HG03521 (cell line): ENCODE data around the gene MED15.

Experiments
- ATAC-seq: cut with Tn5 transposase; IDR thresholded peaks from one replicate; pipeline ENCODE4 v1.9.1; 2021; ENCODE audit warnings: mild to moderate bottlenecking, moderate library complexity; ENCODE audit not compliant: unreplicated experiment

The MED15 gene

DNA sequence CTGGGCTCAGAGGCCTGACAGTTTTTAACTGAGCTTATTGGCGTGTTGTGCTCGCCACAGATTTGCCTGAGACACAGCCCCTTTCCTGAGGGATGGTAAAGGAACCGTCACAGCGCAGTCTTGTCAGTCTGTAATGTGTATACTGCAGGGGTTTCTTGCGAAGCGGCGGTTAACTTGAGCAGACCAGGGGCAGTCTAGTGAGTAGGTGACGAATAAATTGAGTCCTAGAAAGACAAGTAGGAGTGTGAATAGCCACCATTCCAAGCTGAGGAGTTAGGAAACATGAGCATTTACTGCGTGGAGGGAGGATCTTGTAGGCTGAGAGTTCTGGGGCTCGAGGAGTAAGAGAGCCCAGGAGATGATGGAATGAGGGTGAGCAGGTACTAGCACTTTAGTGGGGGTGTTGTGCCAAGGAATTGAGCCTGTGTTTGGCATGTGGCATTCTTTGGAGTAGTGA, 1.4 kb downstream of the MED15 start:
- no peak for ATAC-seq

DNA sequence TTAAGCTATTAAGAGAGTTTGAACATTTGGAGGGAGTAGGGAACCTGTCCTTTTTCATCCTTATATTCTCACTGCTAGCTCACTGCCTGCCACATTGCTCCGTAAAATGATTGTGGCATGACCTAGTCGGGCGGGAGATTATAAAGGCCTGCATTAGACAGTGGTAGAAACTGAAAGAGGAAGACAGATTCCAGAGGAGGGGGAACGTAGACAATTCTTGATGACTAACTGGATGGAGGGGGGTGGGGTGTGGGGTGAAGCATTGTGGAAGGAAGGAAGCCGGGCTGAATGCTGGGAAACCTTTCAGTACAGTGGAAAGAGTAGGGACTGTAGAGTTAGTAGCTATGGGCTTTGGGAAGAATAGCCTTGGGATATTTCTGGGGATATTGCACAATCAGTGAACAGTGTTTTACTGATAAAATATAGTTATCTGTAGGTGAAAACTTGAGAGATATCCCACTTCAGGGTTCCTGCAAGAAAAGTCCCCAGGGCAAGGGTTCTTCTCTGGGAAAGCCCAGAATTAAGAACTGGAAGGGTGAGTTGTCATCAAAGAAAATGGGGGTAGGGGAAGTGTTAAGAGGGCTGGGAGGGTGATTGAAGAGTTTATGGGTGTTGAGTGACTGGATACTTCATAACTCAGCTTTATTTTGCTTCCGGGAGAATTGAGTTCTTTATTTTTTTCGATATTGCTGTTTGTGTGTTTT, 2.1 kb downstream of the MED15 start:
- ATAC-seq = no peak

DNA sequence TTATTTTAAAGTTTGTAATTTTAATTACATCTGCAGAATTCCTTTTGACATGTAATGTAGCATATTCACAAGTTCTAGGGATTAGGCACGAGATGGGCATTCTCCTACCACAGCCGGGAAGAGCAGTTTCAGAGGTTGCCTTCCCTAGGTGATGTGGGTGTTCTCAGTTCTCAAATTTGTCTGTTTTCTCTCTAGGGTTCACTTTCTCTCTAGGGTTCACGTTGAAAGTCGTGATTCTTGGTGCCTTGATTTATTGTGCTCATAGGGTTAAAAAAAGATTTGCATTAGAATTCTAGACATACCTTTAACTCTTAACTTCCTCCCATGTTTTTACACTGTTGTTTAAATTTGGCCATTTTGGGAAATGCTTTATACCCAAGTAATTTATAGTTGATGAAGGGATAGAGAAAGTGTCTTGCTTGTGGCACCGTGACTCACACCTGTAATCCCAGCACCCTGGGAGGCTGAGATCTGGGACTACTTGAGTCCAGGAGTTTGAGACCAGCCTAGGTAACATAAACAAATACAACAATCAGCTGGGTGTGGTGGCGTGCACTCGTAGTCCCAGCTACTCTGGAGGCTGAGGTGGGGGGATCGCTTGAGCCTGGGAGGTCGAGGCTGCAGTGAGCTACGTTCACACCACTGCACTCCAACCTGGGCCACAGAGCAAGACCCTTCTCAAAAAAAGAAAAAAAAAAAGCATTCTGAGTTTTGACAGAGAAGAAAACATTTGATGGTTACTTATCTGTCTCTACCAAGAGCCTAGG, 3.6 kb downstream of the MED15 start:
- ATAC-seq = no peak

DNA sequence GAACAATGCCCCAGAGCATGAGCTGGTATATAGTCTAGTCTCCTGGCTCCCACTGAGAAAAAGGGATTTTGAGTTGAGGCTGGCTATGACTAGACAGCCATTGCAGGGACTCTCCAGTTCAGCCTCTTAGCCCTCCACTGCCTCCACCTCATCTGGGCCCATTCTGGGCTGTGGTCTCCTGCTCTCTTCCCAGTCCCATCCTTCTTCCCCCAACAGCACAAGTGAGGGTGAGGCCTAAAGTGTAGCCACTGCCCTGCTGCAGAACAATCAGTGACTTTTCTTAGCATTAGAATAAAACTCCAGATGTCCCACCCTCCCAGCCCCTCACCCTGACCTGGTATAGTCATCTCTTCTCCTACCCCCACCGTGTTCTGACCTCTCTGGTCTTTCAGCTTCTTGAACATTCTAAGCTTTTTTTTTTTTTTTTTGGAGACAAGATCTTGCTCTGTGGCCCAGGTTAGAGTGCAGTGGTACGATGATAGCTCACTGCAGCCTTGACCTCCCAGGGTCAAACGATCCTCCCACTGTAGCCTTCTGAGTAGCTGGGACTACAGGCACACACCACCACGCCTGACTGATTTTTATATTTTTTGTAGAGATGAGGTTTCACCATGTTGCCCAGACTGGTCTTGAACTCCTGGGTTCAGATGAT, 4.3 kb downstream of the MED15 start:
- no peak for ATAC-seq

DNA sequence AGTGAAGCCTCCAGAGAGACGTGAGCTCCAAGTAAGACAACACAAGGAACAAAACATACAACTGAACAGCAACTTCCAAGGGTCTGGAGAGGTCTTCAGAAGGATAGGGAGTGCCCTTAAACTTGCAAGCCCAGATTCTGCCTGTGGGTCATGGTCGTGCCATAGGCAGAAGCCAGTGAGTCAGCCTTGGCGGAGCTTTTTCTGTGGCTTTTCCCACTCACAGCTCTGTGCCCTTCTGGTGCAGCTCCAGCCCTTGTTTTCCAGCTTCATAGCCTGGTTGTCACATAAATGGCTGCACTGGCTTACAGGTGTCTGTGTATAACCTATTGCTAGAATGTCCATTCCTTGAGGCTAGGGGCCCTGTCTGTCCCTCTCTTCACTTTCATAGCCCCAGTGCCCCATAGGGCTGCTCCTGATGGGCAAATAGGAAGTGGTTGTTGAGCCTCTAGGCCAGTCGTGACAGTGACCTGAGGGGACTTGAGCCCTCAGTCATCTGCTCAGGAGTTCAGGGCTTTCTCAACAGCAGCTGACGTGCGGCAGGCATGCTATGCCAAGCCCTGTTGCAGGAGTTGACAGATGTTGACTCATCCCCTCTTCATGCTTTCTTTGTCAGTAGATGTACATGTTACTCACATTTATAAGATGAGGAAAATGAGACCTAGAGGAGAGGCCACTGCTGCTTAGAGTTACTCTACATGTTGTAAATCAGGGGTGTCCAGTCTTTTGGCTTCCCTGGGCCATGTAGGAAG, 7.4 kb downstream of the MED15 start:
- ATAC-seq = no peak

DNA sequence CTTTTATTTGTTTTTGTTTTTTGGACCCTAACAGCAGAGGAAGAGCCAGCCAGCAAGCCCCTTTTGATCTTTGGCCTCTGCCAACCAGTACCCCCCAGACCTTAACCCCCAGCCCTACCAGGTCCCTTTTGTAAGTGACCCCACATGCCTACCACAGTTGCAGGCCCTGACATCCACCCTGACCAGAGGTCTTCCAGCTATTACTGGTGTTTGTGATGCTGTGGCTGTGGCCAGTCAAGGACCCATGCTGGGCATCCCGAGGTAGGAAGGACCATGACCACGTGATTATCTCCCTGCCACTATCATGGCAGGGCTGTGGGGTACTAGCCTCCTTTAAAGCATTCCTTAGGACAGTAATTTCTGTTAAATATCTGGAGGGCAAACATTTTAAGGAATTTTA, 9.0 kb downstream of the MED15 start:
- no peak for ATAC-seq

DNA sequence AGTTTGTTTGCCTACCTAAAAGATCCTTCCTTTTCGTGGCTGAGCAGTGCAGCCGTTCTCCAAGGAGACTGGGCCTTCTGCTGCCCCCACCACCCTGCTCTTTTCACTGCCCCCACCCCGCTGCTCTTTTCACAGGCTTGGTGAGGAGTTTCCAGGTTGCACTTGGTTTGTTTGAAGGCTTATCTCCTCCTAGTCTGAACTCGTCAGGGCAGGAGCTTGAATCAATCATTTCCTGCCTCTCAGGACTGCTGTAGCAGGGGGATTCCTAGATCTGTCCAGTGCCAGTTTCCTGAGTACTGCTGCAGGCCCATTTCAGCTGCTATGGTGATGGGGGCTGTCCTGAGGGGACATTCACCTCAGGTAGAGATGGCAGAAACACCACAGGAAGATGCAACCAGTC, 10.0 kb downstream of the MED15 start:
- ATAC-seq = no peak

DNA sequence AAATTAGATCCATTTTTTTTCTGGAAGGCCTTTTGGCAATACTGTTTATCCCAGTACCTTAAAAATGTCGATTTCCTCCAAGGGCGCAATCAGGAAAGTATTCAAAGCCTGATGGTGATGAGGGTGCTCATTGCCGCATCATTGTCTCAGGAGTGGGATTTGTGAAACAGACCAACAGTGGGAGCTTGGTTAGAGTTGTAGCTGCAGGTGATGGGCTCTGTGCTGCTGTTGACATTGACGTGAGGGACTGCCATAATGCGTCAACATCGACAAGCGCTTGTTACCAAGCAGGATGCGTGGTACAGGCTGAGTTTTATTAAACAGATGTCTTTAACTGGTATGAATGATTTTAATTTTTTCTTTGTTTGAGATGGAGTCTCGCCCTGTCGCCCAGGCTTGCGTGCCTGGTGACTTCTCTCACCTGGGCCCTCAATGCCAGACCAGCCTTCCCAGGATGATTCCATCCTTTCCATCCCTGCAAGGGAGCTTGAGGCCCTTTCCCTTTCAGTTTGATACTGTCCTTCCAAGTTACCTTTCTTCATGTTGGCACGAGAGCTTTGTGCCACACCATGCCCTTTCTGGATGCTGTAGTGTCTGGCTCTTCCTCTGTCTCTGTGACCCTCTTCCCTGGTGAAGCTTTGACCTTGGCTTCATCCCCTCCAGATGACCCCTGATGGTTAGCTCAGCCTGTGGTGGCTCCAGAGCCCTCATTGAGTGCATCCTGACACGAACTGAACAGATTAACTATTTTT, 10.6 kb downstream of the MED15 start:
- ATAC-seq = no peak

DNA sequence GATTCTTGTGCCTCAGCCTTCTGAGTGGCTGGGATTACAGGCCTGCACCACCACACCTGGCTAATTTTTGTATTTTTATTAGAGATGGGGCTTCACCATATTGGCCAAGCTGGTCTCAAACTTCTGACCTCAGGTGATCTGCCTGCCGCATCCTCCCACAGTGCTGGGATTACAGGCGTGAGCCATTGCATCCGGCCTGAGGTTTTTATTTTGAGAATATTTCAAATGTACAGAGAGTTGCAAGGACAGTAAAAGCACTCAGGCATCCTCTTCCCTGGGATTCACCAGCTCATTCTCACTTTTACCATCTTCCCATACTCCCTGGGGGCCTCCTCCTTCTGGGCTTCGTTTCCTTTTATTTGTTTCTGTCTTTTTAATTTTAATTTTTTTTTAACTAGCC, 12.1 kb downstream of the MED15 start:
- no peak for ATAC-seq

DNA sequence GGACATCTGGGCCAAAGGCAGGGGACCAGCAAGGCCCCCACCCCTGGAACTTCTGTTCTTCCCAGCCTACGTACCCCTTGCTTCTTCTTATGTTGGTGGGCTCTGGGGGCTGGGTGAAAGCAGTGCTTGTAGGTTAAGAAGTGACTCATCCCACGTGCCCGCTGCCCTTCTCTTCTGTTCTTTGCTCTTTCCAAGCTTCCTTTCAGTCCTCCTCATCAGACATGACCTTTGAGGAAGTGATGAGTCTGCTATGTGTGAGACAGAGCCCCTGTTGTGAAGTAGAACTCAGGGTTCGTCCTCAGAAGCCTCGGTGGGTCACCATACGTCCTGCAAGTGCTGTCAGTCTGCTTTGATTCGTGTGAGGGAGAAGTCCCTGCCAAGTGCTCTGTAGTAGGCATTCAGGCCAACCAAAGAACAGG, 12.7 kb downstream of the MED15 start:
- no peak for ATAC-seq

DNA sequence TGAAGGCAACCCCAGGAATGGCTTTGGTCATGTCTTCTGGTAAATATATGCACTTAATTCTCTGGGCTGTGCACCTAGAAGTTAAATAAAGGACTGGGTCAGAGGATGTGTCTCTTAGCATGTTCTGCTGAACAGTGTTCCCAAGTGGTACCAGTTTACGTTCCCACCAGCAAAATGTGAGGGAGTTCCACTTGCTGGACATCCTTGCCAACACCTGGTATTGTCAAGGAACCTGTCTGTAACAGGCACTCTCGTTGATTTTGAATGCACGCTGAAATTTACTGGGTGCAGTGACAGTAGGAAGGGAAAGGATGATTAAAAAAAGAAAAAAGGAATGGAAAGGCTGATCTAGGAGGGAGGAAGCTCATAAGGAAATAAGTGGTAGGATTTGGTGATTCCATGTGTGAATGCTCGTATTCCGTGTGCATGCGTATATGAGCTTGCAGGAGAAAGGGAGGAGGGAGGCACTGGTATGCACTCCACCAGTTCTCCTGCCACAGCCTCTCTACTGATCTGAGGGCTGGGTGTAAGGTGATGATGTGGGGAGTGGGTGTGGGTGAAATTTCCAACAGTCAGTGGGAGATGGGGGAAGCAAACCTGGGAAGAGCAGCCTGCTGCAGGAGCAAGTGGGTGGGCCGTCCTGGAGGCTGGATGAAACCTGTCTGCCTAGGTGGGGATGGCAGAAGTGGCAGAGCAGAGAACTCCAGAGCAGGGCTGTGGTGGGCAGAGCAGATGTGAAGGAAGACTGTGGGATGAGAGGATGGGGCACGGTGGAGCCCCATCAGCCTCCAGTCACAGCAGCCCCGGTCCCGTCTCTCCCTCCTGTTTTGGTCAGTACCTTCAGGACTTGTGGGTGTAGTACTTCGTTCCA, 15.0 kb downstream of the MED15 start:
- ATAC-seq = no peak

DNA sequence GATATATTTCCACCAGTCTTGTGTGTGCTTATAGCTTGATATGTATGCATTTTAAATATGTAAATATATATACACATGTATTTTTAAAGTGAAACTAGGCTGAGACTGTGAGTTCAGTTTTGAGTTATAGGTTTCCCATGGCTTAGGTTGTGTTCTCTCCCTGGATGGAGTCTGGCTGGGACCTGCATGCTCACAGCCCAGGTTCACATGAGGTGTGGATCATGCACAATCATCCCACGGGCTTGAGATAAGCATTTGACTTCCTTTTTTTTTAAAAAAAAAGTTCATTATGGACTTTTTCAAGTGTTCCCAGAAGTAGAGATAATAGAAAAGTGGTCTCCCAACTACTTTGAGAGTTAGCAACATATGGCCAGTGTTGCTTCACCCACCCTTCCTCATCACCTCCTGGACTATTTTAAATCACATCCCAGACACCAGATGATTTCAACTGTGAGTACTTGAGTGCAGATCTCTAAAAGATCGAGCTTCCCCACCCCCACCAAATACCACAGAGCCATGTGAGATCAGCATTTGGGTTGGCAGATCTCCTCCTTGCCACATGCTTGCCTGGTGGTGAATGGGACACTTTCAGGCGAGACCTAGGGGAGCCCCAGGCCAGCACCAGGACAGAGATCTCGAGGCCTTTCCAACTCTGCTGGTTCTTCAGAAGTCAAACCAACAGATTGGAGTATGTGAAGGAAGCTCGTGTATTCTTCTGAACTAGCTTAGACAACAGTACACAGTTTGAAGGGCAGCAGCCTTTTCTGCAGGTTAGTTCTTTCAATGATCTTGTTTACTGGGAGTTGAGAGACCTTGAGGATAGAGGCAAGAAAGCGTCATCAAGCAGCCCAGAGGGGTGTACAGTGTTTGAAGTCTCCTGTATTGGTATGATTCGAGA, 15.9 kb downstream of the MED15 start:
- ATAC-seq = no peak

DNA sequence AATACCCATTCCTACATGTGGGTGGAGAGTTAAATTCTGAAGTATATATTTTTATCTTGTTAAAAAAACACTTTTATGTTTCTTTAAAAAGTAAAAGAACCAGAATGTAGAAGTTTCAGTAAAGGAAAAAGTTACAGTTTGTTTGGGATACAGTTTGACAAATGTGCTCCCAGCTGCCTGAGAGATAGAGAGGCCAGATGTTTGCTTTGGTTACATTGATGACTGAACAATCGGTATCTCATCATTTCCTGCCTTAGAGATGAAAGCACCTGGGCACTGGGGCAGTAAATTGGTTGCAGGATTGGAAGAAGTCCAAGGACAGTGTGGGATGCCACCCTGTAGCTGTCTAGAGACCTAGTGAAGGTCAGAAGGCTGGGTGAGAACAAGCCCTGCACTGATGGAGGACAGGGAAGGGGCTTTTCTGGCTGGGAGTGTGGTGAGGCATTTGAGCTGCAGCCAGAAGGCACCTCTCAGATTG, 16.6 kb downstream of the MED15 start:
- no peak for ATAC-seq

DNA sequence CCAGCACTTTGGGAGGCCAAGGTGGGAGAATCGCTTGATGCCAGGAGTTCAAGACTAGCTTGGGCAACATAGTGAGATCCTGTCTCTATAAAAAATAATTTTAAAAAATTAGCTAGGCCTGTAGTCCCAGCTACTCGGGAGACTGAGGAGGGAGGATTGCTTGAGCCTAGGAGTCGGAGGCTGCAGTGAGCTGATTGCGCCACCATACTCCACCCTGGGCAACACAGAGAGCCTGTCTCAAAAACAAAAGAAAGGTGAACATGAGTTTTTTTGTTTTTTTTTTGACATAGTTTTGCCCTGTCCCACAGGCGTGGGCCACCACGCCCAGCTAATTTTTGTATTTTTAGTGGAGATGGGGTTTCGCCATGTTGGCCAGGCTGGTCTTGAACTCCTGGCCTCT, 17.6 kb downstream of the MED15 start:
- no peak for ATAC-seq

DNA sequence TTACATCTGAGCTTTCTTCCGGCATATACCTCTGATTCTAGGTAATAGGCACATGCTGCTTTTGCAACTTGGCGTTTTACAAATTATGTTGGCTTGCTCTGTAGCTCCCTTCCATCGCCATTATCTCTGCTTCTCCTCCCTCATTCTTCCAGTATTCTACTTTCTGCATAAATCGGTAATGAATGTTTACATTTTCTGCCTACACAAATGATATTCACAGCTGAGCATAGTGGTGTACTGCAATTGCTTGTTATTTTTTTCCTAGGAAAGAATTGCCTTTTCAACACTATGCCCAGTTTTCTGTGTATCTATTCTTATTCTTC, 18.9 kb downstream of the MED15 start:
- ATAC-seq = no peak

DNA sequence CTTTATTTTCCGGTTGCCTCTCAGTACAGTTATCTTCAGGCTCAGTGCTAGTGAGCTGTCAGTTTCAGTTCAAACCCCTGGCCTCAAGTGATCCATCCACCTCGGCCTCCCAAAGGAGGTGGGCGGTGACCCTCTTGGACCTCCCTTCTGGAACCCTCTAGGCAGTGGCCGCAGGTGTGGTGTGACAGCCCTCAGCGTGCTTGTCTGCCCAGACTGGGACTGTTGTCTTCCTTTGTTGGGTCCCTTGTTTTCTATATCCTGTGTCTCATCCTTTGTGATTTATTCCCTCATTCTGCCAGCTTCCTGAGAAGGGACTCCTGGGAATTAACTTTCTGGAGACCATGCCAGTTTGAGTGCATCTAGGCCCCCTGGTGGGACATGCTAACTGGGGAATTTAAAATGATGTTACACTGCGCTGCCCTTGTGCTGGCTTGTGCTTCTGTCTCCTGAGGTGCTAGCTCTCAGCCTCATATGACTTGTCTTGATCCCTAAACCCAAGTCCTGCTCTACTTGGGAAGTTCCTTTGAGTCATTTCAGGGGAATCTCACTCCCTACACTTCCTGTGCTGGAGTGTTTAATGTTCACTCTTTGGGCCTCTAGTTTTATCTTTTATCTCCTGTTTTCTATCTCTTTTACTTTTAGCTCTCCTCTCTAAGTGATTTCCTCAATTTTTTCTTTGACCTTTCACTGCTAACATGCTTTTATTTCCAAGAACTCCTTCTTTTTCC, 19.4 kb downstream of the MED15 start:
- no peak for ATAC-seq

DNA sequence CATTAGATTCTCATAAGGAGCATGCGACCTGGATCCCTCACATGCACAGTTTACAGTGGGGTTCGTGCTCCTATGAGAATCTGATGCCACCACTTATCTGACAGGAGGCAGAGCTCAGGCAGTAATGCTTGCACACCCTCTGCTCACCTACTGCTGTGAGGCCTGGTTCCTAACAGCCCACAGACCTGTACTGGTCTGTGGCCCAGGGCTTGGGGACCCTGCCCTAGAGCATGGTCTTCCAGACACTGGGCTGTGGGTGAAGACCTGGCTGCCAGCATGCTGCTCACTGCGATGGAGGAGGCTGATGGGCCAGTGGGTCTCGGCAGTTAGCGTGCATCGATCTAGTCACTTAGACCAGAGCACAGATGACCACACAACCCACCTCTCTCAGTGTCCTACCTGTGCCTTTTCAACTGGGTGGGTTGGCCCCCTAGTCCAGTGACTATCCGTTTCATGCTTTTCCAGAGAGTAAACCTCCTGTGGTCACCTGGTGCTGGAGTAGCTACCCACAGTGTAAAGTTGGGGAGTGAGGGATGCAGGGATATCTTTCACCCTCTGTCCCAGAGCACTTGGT, 21.1 kb downstream of the MED15 start:
- no peak for ATAC-seq
